GM21723 (cell line): Measurements from ENCODE around the gene LRRK2.
"Not testable (repeated sequence)": the region's sequence is repeated elsewhere in the genome, so short reads cannot be mapped to it uniquely, and the experiment has no call there.

Experiments
- ATAC-seq: cut with Tn5 transposase; IDR thresholded peaks from one replicate; pipeline ENCODE4 v1.9.1; 2021; ENCODE audit warnings: mild to moderate bottlenecking, moderate library complexity; ENCODE audit not compliant: unreplicated experiment

Gene LRRK2

DNA sequence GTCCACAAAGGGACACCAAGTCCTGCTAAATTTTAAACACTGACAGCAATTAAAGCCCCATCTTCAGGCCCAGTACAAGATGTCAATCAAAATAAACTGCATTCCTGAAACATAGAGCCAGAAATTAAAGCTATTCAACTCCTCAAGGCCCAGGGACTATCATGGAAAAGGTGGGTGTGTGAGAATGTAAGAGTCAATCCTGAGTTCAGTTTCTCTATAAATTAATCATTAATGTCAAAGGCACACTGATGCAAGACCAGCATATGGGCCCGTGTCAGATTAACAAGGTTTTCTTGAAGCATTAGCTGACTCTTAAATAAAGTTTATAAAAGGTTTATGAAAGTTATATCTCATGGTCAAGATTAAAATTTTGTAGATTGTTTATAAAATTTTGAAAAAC, 13.6 kb upstream of the LRRK2 start:
- ATAC-seq: not testable (repeated sequence)

- ATAC-seq: no peak
These were observed 12.2 kb upstream of the LRRK2 start for GRCh38 chr12:40212566-40212965.

DNA sequence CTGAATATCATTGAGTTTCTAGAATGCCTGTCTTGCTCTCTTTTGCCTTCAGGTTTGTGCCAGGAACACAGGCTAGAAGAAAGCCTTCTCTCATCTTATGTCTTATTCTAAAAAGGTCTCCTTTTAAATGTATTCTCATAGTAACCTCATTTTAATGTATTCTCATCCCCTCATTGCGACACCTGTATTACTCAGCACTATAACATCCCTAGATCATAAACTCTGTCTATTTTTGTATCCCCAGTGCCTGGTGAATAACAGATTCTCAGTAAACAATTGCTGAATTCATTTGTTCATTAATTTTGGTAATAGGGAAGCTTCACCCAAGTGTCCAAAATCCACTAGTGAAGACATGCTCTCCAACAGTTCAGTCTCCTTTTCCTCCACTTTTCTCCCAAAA, 8.8 kb upstream of the LRRK2 start:
- no peak for ATAC-seq

DNA sequence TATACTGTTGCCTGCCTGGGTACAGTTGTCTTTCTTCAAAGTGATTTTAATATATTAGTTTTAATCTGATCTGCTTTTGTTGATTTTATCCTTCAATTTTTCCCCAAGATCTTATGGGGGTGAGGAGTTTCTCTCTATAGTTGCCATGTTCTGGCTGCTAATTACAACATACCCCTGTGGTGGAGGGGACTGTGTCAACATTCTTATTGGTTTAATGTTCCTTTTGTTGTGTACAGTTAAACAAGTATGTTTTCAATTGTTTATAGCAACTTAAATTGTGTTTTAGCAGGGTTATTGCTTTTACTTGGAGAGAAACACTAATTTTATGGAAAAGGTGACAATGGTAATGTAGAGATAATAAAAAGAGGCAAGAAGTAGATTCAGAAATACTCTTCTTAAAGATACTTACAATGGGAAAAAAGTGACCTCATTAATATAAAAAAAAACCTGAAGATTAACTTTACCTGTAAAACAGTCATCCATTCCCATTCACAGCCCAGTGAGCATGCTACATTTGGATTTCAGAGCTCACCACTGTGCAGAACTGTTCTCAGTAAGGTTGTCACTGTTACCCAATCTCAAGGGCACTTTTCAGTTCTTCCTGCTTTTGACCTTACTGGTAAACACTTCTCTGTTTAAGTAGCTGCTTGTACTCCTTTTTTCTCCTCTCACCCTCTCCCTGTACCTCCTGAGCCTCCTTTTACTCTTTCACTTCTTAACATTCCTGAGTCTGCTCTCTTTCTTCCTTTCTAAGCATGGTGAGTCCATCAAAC, 8.1 kb upstream of the LRRK2 start:
- no peak for ATAC-seq

DNA sequence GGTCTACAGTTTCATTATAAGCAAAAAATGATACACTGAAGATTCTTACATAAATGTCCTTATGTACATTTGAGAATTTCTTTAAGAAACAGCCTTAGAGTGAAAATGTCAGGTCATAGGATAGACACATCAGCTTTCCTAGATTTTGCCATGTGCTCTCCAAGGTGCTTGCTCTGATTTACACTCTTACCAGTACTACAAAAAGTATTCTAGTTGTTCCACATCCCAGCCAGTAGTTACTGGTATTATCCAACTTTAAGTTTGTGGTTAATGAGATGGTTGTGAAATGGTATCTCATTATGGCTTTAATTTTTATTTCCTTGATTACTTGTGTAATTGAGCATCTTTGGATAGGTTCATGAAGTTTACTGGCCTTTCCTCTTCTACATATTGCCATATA, 5.0 kb upstream of the LRRK2 start:
- ATAC-seq: no peak

GRCh38 chr12:40222247-40222646, 2.5 kb upstream of the LRRK2 start:
- no peak for ATAC-seq

DNA sequence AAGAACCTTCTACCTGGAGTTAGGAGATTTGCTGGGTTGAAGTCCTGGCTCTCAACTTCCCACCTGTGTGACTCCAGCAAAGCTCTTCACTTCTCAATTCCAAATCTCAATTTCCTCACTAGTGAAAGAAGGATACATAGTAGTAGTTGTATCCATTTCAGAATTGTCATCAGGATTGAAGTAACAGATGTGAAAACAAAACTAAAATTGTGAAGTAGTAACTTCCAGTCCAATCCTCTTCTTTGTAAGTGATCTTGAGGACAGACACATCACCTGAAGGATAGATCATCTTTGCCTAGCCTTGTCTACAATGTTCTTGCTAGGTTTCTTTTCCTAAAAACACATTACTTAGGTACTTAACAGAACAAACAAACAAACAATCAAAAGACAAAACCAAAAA, 1.2 kb upstream of the LRRK2 start:
- ATAC-seq: no peak

DNA sequence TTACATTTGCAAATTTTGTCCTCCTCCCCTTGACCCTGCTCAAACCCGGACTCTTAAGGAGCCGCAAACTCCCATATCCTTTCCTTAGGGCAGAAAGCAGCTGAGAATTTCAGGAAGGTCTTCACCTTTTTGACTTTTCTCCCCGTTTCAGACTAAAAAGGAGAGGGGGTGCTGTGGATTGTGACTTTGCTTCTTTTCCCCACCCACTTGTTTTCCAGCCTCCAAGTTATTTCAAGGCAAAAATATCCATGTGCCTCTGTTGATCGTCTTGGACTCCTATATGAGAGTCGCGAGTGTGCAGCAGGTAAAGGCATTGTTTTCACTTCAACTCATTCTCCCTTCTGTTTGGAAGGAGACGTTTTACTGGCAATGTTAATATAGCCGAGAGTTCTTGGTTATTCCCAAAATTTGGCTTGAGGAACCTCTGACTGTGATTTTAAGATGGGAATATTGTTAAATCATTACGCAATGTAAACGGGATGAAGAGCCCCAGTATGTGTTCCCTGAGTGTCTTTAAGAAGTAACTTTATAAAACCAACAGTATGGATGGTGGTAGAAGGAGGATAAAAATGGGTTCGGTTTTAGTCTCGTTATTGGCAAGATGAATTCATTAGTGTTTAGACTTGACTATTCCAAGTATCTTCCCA, 663 bp downstream of the LRRK2 start:
- ATAC-seq: no peak

DNA sequence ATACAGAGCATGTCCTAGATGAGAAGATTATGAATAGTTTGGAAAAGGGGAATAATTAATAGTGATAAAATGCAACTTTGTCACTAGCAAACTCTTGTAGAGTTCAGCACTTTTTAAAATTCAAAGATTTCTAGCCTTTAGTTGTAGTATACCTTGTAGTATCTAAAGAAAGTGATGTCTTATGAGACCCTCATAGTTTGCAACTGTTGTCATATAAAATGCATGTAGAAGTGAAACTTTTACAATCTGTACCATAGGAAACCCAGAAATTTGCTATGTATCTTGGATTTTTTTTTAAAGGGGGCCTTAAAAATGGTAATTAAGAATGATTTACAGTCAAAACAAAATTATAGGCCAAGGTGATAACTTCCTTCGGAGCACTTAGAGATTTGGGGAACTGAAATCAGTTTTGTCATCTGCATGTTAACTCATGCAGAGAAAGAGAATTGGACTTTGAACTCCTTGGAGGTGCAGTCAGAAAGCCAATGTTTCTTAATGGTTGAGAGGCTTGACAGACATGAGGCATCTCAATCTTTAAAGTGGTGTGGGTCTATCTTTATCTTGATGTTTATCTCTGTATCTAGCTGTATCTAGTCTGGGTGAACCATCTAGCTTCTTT, 1.3 kb downstream of the LRRK2 start:
- peak; percentile 76 for ATAC-seq

DNA sequence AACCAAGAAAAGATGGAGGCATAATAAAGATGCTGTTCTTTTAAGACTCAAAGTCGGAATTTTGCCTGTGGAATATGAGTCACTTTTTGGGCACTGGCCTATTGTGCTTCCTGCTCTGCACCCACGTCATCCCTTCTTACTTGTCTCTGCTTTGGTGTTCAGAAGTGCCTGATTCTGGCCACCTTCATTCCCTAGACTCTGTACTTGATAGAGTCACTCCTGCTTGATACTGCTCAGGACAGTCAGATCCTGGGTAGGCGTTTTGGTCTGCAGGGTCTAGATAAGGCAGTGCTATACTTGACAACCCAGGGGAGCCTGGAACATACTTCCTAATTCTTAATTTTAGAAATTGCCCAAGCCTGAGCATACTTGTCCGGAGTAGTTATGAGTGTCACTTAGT, 1.9 kb downstream of the LRRK2 start:
- no peak for ATAC-seq

DNA sequence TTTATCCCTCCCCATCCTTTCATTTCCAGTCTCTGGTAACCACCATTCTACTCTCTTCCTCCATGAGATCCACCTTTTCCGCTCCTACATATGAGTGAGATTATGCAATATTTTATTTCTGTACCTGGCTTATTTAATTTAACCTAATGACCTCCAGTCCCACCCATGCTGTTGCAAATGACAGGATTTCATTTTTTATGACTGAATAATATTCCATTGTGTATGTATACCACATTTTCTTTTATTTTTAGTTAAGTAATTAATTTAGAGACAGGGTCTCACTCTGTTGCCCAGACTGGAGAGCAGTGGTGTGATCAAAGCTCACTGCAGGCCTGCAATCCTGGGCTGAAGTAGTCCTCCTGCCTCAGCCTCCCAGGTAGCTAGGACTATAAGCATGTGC, 2.6 kb downstream of the LRRK2 start:
- ATAC-seq: no peak

GRCh38 chr12:40228727-40229126, 3.9 kb downstream of the LRRK2 start:
- ATAC-seq: no peak

- no peak for ATAC-seq
These were observed 5.2 kb downstream of the LRRK2 start for GRCh38 chr12:40229690-40230651.

- ATAC-seq: peak; percentile 76
These were observed 7.8 kb downstream of the LRRK2 start for GRCh38 chr12:40232602-40233001.

- no peak for ATAC-seq
These were observed 9.1 kb downstream of the LRRK2 start for GRCh38 chr12:40233741-40234367.

- ATAC-seq: no peak
These were observed 11.6 kb downstream of the LRRK2 start for GRCh38 chr12:40236357-40236850.

DNA sequence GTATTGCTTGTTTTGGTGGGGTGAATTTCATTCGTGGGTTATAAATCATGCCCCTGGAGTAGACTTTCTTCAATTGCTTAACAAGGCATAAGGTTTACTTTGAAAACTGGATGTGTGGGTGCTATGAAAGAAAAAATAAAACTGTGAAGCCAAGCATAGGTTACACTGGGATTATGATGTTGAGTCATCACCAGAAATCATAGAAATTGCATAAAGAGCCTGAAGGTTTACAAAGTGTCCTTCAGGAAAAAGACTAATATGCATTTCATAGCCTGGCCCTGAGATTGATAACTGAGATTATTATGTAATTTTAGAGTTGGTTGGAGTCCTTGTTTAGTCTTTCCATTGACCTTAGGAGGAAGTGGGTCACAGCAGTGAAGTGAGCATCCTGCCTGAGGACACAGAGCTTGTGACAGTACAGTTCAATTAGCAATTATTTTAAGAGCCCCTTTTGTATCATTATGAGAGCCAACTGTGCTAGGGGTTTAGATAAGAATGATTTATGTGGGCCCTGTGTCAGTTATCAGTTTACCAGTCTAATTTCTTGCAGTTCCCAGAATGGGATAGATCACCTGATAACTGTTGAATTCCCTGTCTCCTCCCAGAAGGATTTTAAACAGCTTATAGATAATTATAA, 13.6 kb downstream of the LRRK2 start:
- no peak for ATAC-seq

GRCh38 chr12:40238979-40239378, 14.2 kb downstream of the LRRK2 start:
- ATAC-seq: no peak

GRCh38 chr12:40240779-40241178, 16.0 kb downstream of the LRRK2 start:
- ATAC-seq: no peak

DNA sequence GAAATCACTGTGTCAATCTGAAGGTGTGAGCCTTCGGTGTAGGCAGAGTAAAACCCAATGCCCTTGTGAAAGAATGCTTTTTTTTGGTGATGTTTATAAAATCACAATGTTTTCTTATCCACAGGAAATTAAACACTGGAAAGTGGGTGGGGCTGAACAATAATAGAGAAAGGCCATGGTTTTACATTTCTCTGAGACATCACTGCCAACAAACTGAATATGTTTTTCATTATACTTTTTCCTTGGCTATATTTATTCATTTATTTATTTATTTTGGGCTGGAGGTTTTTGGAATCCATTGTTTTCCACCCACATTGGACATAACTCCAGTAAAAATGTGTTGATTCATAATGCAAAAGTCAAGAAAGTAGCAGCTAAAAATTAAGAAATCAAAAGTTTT, 16.9 kb downstream of the LRRK2 start:
- ATAC-seq: no peak
